ENCODE data around the gene ATF4.

ATF4 gene

DNA sequence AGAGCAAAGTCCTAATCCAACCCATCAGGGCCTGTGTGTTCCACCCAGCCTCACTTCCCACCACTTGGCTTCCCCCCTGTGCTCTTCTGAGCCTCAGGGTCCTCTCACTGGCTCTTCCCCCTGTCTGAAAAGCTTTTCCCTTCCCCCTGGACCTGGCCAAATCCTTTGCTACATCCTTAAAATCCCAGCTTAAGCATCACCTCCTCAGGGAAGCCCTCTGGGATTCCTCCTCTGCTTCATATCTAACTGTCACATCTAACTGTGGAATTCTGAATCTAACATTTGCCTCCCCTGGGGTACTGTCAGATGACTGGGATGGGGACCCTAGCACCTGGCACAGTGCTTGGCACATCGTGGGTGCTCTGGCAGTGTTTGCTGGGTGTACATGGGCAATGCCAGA is 51.2 kb downstream of the ATF4 start:
- Histone ChIP-seq H3K27me3 (ENCODE audit: control insufficient read depth, low read length) (peaks cover 9% of the 10 kb centered on the region; the same call in 1 of the 2 replicates), H3K4me1 (ENCODE audit: control insufficient read depth, low read length) (peaks cover 13% of the 10 kb centered on the region), H3K36me3 (ENCODE audit: control insufficient read depth, low read length) (no peaks in the 10 kb centered on the region), H3K9me3 (ENCODE audit: control insufficient read depth, insufficient read depth, low read length) (no peaks in the 10 kb centered on the region), H3F3A (ENCODE audit: control insufficient read depth, insufficient read depth) (no peaks in the 10 kb centered on the region), H4K20me1 (ENCODE audit: control insufficient read depth, insufficient read depth, low read depth, low read length) (no peaks in the 10 kb centered on the region), H3K27ac (ENCODE audit: low read depth, low read length) (no peak overlapping the region), H3K4me2 (ENCODE audit: low read length) (no peak overlapping the region), H3K9me2 (replicated peaks; ENCODE audit: control insufficient read depth, low read length) (no peaks in the 10 kb centered on the region), H3K79me2 (ENCODE audit: control insufficient read depth, low read length) (no peaks in the 10 kb centered on the region), H3K4me3 (ENCODE audit: low read length) (no peak overlapping the region)
- TF ChIP-seq, protein P1, sequence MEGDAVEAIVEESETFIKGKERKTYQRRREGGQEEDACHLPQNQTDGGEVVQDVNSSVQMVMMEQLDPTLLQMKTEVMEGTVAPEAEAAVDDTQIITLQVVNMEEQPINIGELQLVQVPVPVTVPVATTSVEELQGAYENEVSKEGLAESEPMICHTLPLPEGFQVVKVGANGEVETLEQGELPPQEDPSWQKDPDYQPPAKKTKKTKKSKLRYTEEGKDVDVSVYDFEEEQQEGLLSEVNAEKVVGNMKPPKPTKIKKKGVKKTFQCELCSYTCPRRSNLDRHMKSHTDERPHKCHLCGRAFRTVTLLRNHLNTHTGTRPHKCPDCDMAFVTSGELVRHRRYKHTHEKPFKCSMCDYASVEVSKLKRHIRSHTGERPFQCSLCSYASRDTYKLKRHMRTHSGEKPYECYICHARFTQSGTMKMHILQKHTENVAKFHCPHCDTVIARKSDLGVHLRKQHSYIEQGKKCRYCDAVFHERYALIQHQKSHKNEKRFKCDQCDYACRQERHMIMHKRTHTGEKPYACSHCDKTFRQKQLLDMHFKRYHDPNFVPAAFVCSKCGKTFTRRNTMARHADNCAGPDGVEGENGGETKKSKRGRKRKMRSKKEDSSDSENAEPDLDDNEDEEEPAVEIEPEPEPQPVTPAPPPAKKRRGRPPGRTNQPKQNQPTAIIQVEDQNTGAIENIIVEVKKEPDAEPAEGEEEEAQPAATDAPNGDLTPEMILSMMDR (IDR thresholded peaks at IDR 0.05; ENCODE audit: low read depth, low read length, poor library complexity, severe bottlenecking): no peak
- TF ChIP-seq EZH2phosphoT487 (IDR thresholded peaks at IDR 0.05; ENCODE audit: borderline replicate concordance, low read length): no peak

Measured in DOHH2 (cell line).